HG02973 (cell line): ENCODE measurements around the gene ORAI1.

ENCODE experiments used
- ATAC-seq: cut with Tn5 transposase; IDR thresholded peaks from one replicate; pipeline ENCODE4 v1.9.1; 2021; ENCODE audit warnings: moderate library complexity; ENCODE audit not compliant: unreplicated experiment

The ORAI1 gene

GRCh38 chr12:121689430-121689829, 63.1 kb downstream of the ORAI1 start:
- no peak for ATAC-seq
